ENCODE measurements around the gene RC3H2. TPM values are rescaled to one million over a fixed set of nuclear protein-coding genes. Genes with fewer than 3 reads are reported as not detected.
A peak's percentile ranks its signal among the peaks of the same experiment; 100 is the strongest.

The RC3H2 gene
- total RNA-seq, 1 experiment from 2014 or later, result 37.5 TPM

- TF ChIP-seq ZNF232 (CRISPR knock-in tag; IDR thresholded peaks at IDR 0.05) (0 out of 2 replicates have a peak, but pooled peaks have one; percentile 22), AFF4 (CRISPR knock-in tag; IDR thresholded peaks at IDR 0.05; ENCODE audit: borderline replicate concordance) (no peak), GABPB1 (CRISPR knock-in tag; IDR thresholded peaks at IDR 0.05) (peak; percentile 10; the same call in 1 of the 2 replicates), ZNF317 (CRISPR knock-in tag; IDR thresholded peaks at IDR 0.05; ENCODE audit: borderline replicate concordance, low read depth) (peak; percentile 100), ZNF281 (CRISPR knock-in tag; IDR thresholded peaks at IDR 0.05) (peak; percentile 42; the same call in 1 of the 2 replicates), ZNF512 (CRISPR knock-in tag; IDR thresholded peaks at IDR 0.05; ENCODE audit: borderline replicate concordance) (no peak), IRF1 (CRISPR knock-in tag; IDR thresholded peaks at IDR 0.05) (0 out of 2 replicates have a peak, but pooled peaks have one; percentile 44), HMGXB4 (CRISPR knock-in tag; IDR thresholded peaks at IDR 0.05) (peak; percentile 52; the same call in 1 of the 2 replicates), USF2 (CRISPR knock-in tag; IDR thresholded peaks at IDR 0.05) (peak; percentile 72), ZNF416 (CRISPR knock-in tag; IDR thresholded peaks at IDR 0.05) (peak; percentile 91), SP1 (CRISPR knock-in tag; conservative IDR thresholded peaks at IDR 0.05) (peak; percentile 90), CREM (CRISPR knock-in tag; IDR thresholded peaks at IDR 0.05) (no peak)
Measured at GRCh38 chr9:122940749-122941581, 35.8 kb upstream of the RC3H2 start, which contains the start of gene RABGAP1 (continued).

GRCh38 chr9:122940454-122940748 is 35.2 kb upstream of the RC3H2 start:
- H3K9me3 Mint-ChIP-seq, result no peaks in the 10 kb centered on the region
- H3K27ac Mint-ChIP-seq, result peak overlapping the region; percentile 91
- peak overlapping the region; percentile 92 for H3K4me3 Mint-ChIP-seq
- ChIA-PET CTCF (interaction anchor here (0.7 to 1.5 kb wide), 4 partner anchors 9 to 409 kb away, joined by 3 to 10 read pairs (median 4); partner anchors contain the start of gene ZBTB26), POLR2A (interaction anchor here (0.5 to 2.3 kb wide), 11 partner anchors 9 to 1973 kb away, joined by 3 to 44 read pairs (median 4); partner anchors contain the start of genes RC3H2, ZBTB26 and ZBTB6)
- DNase-seq (ENCODE audit: low spot score), result no peak
- no peaks in the 10 kb centered on the region; the same call in 1 of the 2 replicates for H3K27me3 Mint-ChIP-seq (ENCODE audit: low read depth)
- no peak for ATAC-seq
- peaks cover 16% of the 10 kb centered on the region for H3K36me3 Mint-ChIP-seq
- peaks cover 16% of the 10 kb centered on the region for H3K4me1 Mint-ChIP-seq
- TF ChIP-seq EMX1 (CRISPR knock-in tag; IDR thresholded peaks at IDR 0.05) (0 out of 2 replicates have a peak, but pooled peaks have one; percentile 50), ZNF396 (CRISPR knock-in tag; IDR thresholded peaks at IDR 0.05; ENCODE audit: borderline replicate concordance) (no peak), ERG (CRISPR knock-in tag; IDR thresholded peaks at IDR 0.05) (0 out of 2 replicates have a peak, but pooled peaks have one; percentile 35), E2F4 (CRISPR knock-in tag; IDR thresholded peaks at IDR 0.05; ENCODE audit: borderline replicate concordance, low read depth) (no peak), ZBTB43 (CRISPR knock-in tag; IDR thresholded peaks at IDR 0.05) (no peak), GTF2I (CRISPR knock-in tag; conservative IDR thresholded peaks at IDR 0.05) (no peak)

All from WTC11 (cell line).